Measurements from ENCODE around the gene MCTP1.

DNA sequence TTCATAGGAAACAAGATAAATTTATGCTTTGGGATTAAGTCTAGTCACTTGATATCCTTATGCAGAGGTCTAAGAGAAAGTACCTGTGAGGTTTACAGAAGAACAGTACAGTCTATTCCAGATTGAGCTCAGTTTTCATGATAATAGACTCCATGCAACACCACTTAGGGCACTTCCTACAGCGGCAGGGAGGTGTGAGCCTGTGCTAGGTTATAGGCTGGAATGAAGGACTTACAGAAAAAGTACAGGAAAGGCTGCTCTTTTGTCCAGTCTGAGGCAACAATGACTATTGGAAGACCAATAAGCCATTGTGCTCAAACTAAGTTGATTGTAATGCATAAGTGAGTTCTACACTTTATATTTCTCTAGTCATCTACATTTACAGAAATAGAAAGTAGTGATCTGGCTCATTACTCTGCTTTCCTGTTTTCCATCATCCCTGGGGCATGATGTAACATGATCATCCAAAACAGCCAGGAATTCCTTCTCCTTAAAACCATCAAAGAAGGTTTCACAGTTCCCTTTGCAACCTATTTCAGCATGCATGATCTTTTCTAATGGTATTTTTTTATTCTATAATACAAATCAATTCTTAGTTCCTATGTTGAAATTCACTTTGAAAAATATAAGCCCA is 343.7 kb downstream of the MCTP1 start:
- TF ChIP-seq, protein P1, sequence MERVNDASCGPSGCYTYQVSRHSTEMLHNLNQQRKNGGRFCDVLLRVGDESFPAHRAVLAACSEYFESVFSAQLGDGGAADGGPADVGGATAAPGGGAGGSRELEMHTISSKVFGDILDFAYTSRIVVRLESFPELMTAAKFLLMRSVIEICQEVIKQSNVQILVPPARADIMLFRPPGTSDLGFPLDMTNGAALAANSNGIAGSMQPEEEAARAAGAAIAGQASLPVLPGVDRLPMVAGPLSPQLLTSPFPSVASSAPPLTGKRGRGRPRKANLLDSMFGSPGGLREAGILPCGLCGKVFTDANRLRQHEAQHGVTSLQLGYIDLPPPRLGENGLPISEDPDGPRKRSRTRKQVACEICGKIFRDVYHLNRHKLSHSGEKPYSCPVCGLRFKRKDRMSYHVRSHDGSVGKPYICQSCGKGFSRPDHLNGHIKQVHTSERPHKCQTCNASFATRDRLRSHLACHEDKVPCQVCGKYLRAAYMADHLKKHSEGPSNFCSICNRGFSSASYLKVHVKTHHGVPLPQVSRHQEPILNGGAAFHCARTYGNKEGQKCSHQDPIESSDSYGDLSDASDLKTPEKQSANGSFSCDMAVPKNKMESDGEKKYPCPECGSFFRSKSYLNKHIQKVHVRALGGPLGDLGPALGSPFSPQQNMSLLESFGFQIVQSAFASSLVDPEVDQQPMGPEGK (CRISPR knock-in tag; IDR thresholded peaks at IDR 0.05; ENCODE audit: borderline replicate concordance) = no peak
- TF ChIP-seq ZFP3 (CRISPR knock-in tag; IDR thresholded peaks at IDR 0.05) = no peak
- no peak for TF ChIP-seq GLIS3 (CRISPR knock-in tag; IDR thresholded peaks at IDR 0.05)

Measured in SK-N-SH treated with all-trans-retinoic acid at 6 μM for 48 hours (cell line).